Kidney (tissue), 14 donors: ENCODE data around the gene PTPRQ. TPM values are rescaled to one million over a fixed set of nuclear protein-coding genes. Genes with fewer than 3 reads are reported as not detected.

Source experiments
- DNase-seq, 5 donors: peaks; one replicate each; pipeline ENCODE4 v3.0.0-alpha.2; 2013 to 2020
- FAIRE-seq: peaks from 2 replicates; lab custom pipeline; 2012; peaks lifted over from hg19 to GRCh38; lab: Jason Lieb, UNC
- H3K27ac ChIP-seq, 2 donors: one replicate each; pipeline ENCODE4 v1.7.0; 2013; ENCODE audit warnings: low read depth in 2 of 2, low read length in 2 of 2, inconsistent platforms in 1 of 2
- H3K27me3 ChIP-seq: one replicate; pipeline ENCODE4 v1.7.1; 2013; ENCODE audit warnings: low read length, inconsistent platforms; ENCODE audit not compliant: control insufficient read depth, insufficient read depth
- H3K36me3 ChIP-seq, 3 donors: one replicate each; pipeline versions ENCODE4 v1.7.0 to v1.7.1; 2013; ENCODE audit warnings: low read length in 3 of 3, control low read depth in 1 of 3, inconsistent platforms in 1 of 3; ENCODE audit not compliant: insufficient read depth in 3 of 3, control insufficient read depth in 2 of 3
- H3K4me1 ChIP-seq, 3 donors: one replicate each; pipeline versions ENCODE4 v1.7.0 to v1.7.1; 2013; ENCODE audit warnings: low read length in 3 of 3, inconsistent platforms in 1 of 3, low read depth in 1 of 3; ENCODE audit not compliant: control insufficient read depth in 2 of 3, insufficient read depth in 2 of 3
- H3K4me3 ChIP-seq, 3 donors: one replicate each; pipeline versions ENCODE4 v1.7.0 to v1.8.1; 2013; ENCODE audit warnings: low read length in 3 of 3, control low read depth in 1 of 3, inconsistent platforms in 1 of 3
- H3K9ac ChIP-seq, 3 donors: one replicate each; pipeline versions ENCODE4 v1.7.0 to v1.7.1; 2013; ENCODE audit warnings: low read length in 3 of 3, control low read depth in 1 of 3, inconsistent platforms in 1 of 3
- H3K9me3 ChIP-seq, 3 donors: one replicate each; pipeline versions ENCODE4 v1.7.0 to v1.7.1; 2013; ENCODE audit warnings: low read length in 3 of 3, control low read depth in 1 of 3, inconsistent platforms in 1 of 3; ENCODE audit not compliant: control insufficient read depth in 2 of 3, insufficient read depth in 1 of 3
- intact Hi-C: fragments of 100-400 bp; cut with DNase I; formaldehyde crosslinking; loops from one replicate; pipeline ENCODE4 v1.11.1; 2022
- polyA plus RNA-seq: library from polyadenylated mRNA; stranded (reverse); fragments of 350-450 nt; fragmentation: Illumina TruSeq; extraction: RNeasy Lipid Tissue Mini Kit (QIAGEN cat#74804); gene quantifications from one replicate; pipeline ENCODE4 v1.2.3, GENCODE V29; 2014; ENCODE audit warnings: low read depth, low replicate concordance; ENCODE audit not compliant: insufficient read depth
- total RNA-seq: library from RNA; stranded (reverse); fragmentation: NEBNext Ultra II Directional; extraction: Animal tissue kit (Norgen Biotek cat#: 25700); gene quantifications from one replicate; pipeline ENCODE4 v1.2.1, GENCODE V29; 2021
- TF ChIP-seq, protein P1 (sequence below): IDR thresholded peaks from 3 replicates; pipeline ENCODE4 v1.5.1; 2012; ENCODE audit warnings: mild to moderate bottlenecking, moderate library complexity, borderline replicate concordance; ENCODE audit not compliant: insufficient read depth; ENCODE audit errors: extremely low read depth
- donor health status: control.
- donor health status: control.
- donor health status: control.
- donor health status: control.
- donor health status: control.
- donor health status: DM: yes; HTN: yes; CAD: no.
- donor health status: Normal renal cell carcinoma (clear cell type).

Gene PTPRQ
- total and polyA plus RNA-seq, 2 donors from 2014 or later, result 0.25 to 3.1 TPM

DNA sequence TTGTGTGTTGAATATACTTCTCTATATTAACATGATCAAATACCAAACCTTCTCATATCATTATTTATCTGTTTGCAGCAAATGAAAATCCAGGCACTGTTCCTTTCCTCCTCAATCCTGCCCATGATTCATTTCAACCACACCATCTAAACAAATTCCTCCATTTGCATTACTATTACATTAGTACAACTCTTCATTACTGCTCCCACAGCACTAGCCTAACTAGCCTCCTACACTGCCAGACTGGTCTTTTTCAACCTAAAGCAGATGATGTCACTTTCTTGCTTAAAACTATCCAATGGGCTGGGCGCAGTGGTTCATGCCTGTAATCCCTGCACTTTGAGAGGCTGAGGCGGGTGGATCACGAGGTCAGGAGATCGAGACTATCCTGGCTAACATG, 146.1 kb downstream of the PTPRQ start:
- no peak overlapping the region for H3K27ac ChIP-seq
- FAIRE-seq, result no peak
- H3K36me3 ChIP-seq, result no peaks in the 10 kb centered on the region
- H3K9ac ChIP-seq, result no peak overlapping the region
- no peak for DNase-seq
- TF ChIP-seq, protein P1, sequence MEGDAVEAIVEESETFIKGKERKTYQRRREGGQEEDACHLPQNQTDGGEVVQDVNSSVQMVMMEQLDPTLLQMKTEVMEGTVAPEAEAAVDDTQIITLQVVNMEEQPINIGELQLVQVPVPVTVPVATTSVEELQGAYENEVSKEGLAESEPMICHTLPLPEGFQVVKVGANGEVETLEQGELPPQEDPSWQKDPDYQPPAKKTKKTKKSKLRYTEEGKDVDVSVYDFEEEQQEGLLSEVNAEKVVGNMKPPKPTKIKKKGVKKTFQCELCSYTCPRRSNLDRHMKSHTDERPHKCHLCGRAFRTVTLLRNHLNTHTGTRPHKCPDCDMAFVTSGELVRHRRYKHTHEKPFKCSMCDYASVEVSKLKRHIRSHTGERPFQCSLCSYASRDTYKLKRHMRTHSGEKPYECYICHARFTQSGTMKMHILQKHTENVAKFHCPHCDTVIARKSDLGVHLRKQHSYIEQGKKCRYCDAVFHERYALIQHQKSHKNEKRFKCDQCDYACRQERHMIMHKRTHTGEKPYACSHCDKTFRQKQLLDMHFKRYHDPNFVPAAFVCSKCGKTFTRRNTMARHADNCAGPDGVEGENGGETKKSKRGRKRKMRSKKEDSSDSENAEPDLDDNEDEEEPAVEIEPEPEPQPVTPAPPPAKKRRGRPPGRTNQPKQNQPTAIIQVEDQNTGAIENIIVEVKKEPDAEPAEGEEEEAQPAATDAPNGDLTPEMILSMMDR, result no peak
- H3K27me3 ChIP-seq, result no peaks in the 10 kb centered on the region
- H3K9me3 ChIP-seq, result no peaks in the 10 kb centered on the region
- H3K4me3 ChIP-seq, result no peak overlapping the region
- H3K4me1 ChIP-seq, result no peaks in the 10 kb centered on the region
- intact Hi-C loops, result no loop called here

- Histone ChIP-seq H3K9ac (no peak overlapping the region), H3K4me1 (no peaks in the 10 kb centered on the region), H3K27ac (no peak overlapping the region), H3K4me3 (no peak overlapping the region), H3K9me3 (no peaks in the 10 kb centered on the region), H3K36me3 (no peaks in the 10 kb centered on the region), H3K27me3 (no peaks in the 10 kb centered on the region)
- DNase-seq (no peak), FAIRE-seq (no peak)
- intact Hi-C loops, result no loop called here
- TF ChIP-seq, protein P1, result no peak
These were observed 149.7 kb downstream of the PTPRQ start for GRCh38 chr12:80593766-80594165.

DNA sequence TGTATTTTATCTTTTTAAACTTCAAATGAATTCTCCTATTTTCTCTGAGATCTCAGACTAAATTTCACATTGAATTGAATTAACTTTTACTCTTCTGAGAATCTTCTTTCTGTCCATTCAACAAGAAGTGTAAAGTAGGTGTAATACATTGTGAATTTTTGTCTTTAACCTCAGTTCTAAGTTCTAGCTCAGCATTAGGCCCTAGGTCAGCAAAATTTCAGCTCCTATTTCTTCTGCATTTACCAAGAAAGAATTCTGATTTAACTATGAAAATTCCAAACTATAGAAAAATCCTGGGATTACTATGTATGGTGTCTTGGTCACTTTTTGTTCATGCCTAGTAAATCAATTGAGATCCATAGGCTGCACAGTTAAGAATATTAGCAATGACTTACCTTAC, 152.5 kb downstream of the PTPRQ start:
- FAIRE-seq (no peak), DNase-seq (no peak)
- Histone ChIP-seq H3K36me3 (no peaks in the 10 kb centered on the region), H3K27ac (no peak overlapping the region), H3K9ac (no peak overlapping the region), H3K4me1 (no peaks in the 10 kb centered on the region), H3K9me3 (no peaks in the 10 kb centered on the region), H3K4me3 (no peak overlapping the region), H3K27me3 (no peaks in the 10 kb centered on the region)
- TF ChIP-seq, protein P1, result no peak
- intact Hi-C loops, result no loop called here

DNA sequence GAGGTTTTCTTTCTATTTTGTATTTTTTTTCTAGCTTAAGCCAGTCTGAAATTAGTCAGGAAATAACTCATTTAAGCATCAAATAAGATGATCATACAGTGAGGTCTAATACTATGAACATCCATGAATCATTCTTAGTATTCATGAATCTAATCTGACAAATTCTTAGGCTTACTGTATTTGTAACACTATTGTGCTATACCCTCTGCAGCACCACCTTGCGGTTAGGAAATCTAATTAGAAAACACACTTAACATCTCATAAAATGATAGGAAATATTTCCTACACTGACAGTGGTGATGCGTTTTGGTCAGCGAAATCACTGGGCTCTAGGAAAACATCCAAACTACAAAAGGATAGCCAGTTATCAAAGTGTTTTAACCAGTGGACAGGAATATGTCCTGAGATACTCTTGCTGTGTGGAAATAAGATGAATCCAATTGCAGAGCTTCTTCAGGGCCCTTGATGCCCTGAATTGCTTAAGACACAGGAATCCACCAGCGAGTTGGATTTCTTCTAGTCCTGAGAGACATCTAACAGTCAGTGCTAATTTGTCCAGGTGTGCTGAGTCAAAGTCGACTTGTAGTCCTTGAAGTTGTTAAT, 154.1 kb downstream of the PTPRQ start:
- Histone ChIP-seq H3K36me3 (no peaks in the 10 kb centered on the region), H3K9ac (no peak overlapping the region), H3K27ac (no peak overlapping the region), H3K4me3 (no peak overlapping the region), H3K9me3 (no peaks in the 10 kb centered on the region), H3K27me3 (no peaks in the 10 kb centered on the region), H3K4me1 (no peaks in the 10 kb centered on the region)
- peak in 2 of 5 donors; percentile 7 to 43 for DNase-seq
- intact Hi-C loops, result no loop called here
- TF ChIP-seq, protein P1, result no peak
- no peak for FAIRE-seq
